ENCODE results near the gene SBF1.
A peak's percentile ranks its signal among the peaks of the same experiment; 100 is the strongest.

Gene SBF1

GRCh38 chr22:50505776-50506610 lies 31.2 kb upstream of the SBF1 start:
- no peak for FAIRE-seq

GRCh38 chr22:50505276-50505775 lies 30.5 kb upstream of the SBF1 start:
- FAIRE-seq = no peak

DNA sequence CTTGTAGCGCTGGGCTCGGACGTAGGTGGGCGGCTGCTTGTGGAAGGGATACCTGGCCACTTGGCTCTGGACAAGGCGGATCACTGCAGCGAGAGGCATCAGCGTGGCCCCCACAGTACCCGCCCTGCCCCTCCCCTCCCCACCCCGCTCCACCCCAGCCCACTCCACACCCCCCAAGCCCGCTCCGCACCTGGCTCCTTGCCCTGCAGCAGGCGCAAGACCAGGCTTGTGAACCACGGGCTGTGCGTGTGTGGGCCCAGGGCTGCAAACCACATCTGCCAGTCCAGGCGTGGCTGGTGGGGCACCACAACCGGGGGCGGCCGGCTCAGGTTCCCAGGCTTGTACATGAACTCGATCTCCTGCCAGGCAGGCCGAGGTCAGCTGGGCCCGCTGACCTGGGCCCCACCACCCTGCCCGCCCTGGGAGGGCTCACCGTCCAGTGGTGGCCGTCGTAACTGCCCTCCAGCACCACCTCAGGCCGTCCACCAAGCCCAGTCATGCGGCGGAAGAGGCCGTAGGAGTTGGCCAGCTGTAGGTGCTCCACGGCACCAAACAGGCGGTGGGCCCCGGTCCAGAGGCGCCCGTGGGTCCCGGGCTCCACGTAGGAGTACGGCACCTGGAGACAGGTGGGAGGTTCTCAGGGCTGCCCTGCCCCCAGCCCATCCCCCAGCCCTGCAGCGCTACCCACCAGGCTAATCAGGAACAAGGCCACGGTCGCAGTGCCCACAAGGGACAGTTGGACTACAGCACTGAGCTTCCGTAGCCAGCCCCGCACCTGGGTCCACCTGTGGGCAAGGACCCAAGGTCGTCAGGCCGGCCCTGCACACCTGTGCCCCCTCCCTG lies 29.8 kb upstream of the SBF1 start:
- FAIRE-seq = no peak

DNA sequence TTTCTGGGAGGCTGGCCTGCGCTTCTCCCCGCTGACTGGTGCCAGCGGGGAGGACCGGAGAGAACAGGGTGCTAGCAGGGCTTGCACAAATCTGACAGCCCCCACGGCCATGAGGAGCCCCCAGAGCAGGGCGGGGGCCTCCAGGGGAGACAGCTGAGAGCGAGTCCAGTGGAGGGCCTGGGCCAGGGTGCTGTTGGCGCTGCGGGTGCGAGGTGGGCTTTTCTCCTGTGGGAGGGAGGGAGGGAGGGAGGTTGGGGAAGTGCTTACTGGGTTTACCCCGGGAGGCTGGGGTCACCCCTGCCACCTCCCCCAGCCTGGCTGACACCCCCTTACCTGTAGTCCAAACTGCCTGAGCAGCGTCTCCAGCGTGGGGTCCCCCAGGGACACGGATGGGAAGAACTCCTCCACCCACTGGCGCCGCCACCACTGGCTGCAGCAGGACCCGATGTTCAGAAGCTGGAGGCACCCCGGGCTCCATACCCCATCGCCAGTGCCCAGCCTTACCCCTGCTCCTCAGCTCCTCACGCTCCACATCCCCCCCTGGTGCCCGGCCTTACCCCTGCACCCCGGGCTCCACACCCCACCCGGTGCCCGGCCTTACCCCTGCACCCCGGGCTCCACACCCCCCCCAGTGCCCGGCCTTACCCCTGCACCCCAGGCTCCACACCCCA lies 28.8 kb upstream of the SBF1 start:
- no peak for FAIRE-seq

GRCh38 chr22:50502628-50503474 lies 28.0 kb upstream of the SBF1 start:
- FAIRE-seq = no peak

DNA sequence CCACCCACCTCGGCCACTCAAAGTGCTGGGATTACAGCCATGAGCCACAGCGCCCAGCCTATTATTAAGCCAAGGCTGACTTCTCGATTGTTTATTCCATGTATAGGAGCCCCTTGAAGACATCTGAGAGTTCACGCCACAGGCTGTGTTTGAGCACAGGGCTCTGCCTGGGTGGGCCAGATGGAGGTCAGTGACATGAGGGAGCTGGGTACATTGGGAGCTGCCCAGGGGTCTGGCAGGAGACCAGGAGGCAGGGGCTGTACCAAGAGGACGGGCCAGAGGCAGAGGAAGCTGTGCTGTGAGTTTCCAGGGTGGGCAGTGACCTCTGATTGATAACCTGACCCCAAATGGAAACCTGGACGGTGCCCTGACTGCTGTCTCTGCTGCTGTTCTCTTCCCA lies 27.3 kb upstream of the SBF1 start:
- no peak for FAIRE-seq

DNA sequence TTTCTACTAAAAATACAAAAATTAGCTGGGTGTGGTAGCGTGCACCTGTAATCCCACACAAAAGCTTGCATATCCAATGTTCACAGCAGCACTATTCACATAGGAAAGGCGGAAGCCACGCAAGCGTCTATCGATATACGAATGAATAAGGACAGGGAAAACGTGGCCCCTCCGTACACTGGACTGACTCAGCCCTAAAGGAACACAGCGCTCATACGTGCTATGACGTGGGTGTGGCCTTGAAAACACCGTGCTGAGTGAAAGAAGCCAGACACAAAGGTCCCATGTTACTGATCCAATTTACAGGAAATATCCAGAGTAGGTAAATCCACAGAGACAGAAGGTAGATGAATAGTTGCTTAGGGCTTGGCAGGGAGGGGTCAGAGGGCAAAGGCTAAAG lies 25.6 kb upstream of the SBF1 start:
- no peak for FAIRE-seq

DNA sequence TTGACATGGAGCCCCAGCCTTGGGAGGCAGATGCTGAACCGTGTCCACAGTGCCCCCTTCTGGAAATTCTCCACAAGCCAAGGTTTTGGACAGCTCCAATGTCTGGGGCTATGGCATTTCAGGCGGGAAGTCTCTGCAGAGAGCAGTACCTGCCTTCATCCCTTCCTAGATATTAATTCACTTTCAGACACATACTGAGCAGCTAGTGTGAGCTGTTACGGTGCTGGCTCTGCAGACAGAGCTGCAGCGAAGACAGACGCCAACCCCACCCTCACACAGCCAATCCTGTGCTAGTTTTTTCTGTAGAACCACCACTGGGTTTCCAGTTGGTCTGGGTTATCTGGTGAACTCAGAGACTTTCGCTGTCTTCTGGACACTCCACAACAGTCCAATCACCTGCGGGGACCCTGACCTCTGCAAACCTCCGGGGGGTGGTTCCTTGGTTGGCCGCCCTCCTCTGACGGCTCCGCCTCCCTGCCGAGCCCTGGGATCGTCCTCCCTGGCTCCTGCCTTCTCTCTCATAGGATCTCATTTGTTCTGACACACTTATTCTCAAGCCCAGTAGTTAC lies 23.6 kb upstream of the SBF1 start:
- peak; percentile 72 for FAIRE-seq

DNA sequence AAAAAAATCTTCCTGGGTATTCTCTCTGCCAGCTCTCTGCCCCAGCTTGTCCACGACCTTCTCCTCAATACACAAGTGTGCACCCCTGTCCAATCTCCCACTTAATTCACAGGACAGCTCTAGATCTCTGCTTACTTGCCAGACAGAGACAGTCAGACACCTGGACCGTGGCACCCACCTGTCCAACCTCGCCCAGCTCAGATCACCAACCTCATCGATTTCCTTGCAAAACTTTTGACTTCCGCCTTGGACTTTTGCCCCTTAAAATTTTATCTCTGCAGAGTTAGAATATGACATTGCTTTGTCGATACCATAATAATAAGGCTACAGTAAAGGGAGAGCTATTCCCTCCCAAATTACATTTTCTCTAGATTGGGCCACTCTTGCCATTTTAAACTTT lies 22.3 kb upstream of the SBF1 start:
- FAIRE-seq = no peak

- no peak for FAIRE-seq
These were observed 15.9 kb upstream of the SBF1 start for GRCh38 chr22:50490531-50491308.

DNA sequence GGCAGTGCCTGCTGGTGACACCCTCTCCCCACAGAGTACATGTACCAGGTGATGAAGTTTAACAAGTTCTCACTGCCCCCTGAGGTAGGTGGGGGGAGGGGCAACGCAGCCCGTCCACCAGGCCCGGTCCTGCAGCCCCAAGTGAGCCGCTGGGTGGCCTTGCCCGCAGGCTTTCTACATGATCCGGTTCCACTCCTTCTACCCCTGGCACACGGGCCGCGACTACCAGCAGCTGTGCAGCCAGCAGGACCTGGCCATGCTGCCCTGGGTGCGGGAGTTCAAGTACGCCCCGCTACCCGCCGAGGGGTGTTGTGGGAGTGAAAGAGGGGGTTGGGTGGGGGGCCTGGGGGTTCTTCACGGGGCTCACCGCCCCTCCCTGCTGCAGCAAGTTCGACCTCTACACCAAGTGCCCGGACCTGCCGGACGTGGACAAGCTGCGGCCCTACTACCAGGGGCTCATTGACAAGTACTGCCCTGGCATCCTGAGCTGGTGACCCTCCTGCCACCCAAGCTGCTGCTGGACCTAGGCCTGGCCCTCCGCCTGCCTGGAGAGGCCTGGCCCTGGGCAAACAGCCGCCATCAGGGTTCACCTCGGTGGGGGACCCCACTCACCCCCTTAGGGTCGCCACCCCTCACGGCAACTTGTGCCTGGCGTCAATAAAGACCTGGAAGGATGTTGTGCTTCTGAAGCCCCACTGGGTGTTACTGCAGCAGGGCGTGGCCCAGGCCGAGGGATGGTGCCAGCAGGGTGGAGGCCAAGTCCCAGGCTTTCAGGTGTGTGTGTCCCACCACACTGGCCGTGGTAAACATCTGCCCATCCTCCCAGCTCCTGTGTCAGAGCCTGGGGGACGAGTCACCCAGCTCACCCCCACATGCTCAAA lies 14.8 kb upstream of the SBF1 start:
- FAIRE-seq = no peak

- FAIRE-seq = no peak
These were observed 14.1 kb upstream of the SBF1 start for GRCh38 chr22:50488886-50489285.

DNA sequence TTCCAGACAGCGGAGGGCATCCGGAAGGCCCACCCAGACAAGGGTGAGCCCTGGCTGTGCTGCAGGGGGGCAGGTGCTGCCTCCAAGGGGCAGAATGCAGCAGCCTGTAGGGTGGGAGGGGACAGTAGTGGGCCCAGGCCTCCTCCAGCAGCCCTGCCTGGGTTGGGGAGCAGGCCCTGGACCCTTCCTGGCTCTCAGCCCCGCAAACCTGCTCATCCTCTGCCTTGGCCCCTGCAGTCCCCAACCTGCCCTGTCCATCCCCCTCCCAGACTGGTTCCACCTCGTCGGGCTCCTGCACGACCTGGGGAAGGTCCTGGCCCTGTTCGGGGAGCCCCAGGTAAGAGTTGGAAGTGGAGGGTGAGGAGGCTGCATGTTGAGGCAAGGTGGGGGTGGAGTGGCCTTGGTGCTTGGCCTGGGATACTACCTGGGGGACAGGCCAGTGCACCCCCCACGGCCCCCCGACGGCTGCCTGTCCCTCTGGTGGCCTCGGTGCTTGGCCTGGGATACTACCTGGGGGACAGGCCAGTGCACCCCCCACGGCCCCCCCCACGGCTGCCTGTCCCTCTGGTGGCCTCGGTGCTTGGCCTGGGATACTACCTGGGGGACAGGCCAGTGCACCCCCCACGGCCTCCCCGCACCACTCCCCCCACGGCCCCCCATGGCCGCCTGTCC lies 13.3 kb upstream of the SBF1 start:
- FAIRE-seq = no peak

DNA sequence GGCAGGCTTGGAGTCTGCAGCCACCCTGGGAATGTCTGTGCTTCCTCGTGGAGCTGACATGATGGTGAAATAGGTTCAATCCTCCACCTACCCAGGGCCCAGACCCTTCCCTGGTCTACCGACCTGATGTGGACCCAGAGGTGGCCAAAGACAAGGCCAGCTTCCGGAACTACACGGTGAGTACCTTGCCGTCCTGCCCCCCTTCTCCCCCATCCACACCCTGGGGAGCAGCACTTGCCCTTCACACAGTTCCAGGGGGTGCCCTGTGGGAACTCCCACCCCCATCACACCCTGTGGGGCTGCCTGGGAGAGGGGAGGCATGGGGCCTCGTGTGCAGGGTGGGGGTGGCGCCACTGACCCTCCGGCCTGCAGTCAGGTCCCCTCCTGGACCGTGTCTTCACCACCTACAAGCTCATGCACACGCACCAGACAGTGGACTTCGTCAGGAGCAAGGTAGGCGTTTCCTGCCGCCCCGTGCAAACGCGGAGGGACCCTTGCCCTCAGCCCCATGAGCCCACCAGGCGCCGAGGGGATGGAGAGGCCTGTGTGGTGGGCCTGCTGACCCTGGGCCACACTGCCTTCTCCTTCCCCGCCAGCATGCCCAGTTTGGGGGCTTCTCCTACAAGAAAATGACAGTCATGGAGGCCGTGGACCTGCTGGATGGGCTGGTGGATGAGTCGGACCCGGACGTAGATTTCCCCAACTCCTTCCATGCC lies 12.6 kb upstream of the SBF1 start:
- FAIRE-seq = no peak

GRCh38 chr22:50486561-50487289 lies 11.9 kb upstream of the SBF1 start, which contains the start of gene MIOX:
Gene MIOX, plus strand, starts transcription at chr22:50486859. Its CDS starts 39 bp downstream, at chr22:50486898.
- no peak for FAIRE-seq

- no peak for FAIRE-seq
These were observed 10.6 kb upstream of the SBF1 start for GRCh38 chr22:50485221-50486131.

Data from TTC549 (cell line).